Esophagus muscularis mucosa (tissue), 4 donors: ENCODE results near the gene ADAMTS13. TPM values are rescaled to one million over a fixed set of nuclear protein-coding genes. Genes with fewer than 3 reads are reported as not detected.
A peak's percentile ranks its signal among the peaks of the same experiment; 100 is the strongest.

Experiments
- DNase-seq: peaks from one replicate; pipeline ENCODE4 v3.0.0-alpha.2; 2017; ENCODE audit errors: extremely low spot score
- H3K27ac ChIP-seq, 4 donors: fragments of 200-600 bp; sonication (generic); replicated peaks in 1 of 4; 1 replicate in 3 of 4; 2 replicates in 1 of 4; pipeline ENCODE4 v1.5.1; 2016 to 2019; ENCODE audit warnings: mild to moderate bottlenecking in 1 of 4
- H3K27me3 ChIP-seq, 4 donors: fragments of 200-600 bp; sonication (generic); one replicate each; pipeline versions ENCODE4 v1.5.1 to v1.6.0; 2016 to 2019
- H3K36me3 ChIP-seq, 4 donors: fragments of 200-600 bp; sonication (generic); one replicate each; pipeline ENCODE4 v1.5.1; 2016 to 2019
- H3K4me1 ChIP-seq, 4 donors: fragments of 200-600 bp; sonication (generic); one replicate each; pipeline ENCODE4 v1.5.1; 2016 to 2019
- H3K4me3 ChIP-seq, 4 donors: fragments of 200-600 bp; sonication (generic); 1 replicate in 2 of 4; 2 replicates in 2 of 4; pipeline ENCODE4 v1.5.1; 2016 to 2019; ENCODE audit warnings: mild to moderate bottlenecking in 4 of 4, moderate library complexity in 1 of 4
- H3K9me3 ChIP-seq, 4 donors: fragments of 200-600 bp; sonication (generic); 1 replicate in 3 of 4; 2 replicates in 1 of 4; pipeline ENCODE4 v1.5.1; 2016 to 2019
- CTCF ChIP-seq, 3 experiments: fragments of 200-600 bp in 2 of 3; fragments of 450-650 bp in 1 of 3; sonication (generic) in 2 of 3; IDR thresholded peaks; one replicate each; pipeline ENCODE4 v1.5.1; 2017 to 2019; ENCODE audit warnings: antibody characterized with exemption in 3 of 3, mild to moderate bottlenecking in 2 of 3, moderate library complexity in 1 of 3
- EP300 ChIP-seq: sonication (generic); formaldehyde crosslinking; IDR thresholded peaks from one replicate; pipeline ENCODE4 v1.6.1; 2017; ENCODE audit warnings: antibody characterized with exemption
- POLR2A ChIP-seq: fragments of 450-650 bp; IDR thresholded peaks from one replicate; pipeline ENCODE4 v1.6.1; 2017; ENCODE audit warnings: antibody characterized with exemption, moderate library complexity, mild to moderate bottlenecking, low read depth
- POLR2AphosphoS5 ChIP-seq, 2 donors: sonication (generic); formaldehyde crosslinking; IDR thresholded peaks; one replicate each; pipeline ENCODE4 v1.6.1; 2017; ENCODE audit warnings: antibody characterized with exemption in 2 of 2
- whole genome bisulfite sequencing: methylation state at CpG from one replicate; pipeline ENCODE4 v1.1.5; 2018; 5-methylcytosine and 5-hydroxymethylcytosine counted together
- intact Hi-C: fragments of 100-400 bp; cut with DNase I; formaldehyde crosslinking; loops from one replicate; pipeline ENCODE4 v1.15.1; 2023
- total RNA-seq, 4 donors: library from RNA; depleted of rRNA; stranded (reverse); fragments of >200 nt; gene quantifications; one replicate each; pipeline versions ENCODE4 v1.1.0 to v1.2.1, GENCODE V29; 2016

ADAMTS13 gene
- total RNA-seq, 4 donors from 2014 or later: 1.3 to 1.7 (median 1.4) TPM

- H3K36me3 ChIP-seq: no peaks in the 10 kb centered on the region
- peaks cover 0 to 66% (median 0%) of the 10 kb centered on the region in 4 donors for H3K27me3 ChIP-seq
- intact Hi-C loops: no loop called here
- H3K9me3 ChIP-seq: no peaks in the 10 kb centered on the region
- TF ChIP-seq EP300 (no peak), CTCF (IDR thresholded peaks at IDR 0.05) (no peak), POLR2AphosphoS5 (IDR thresholded peaks at IDR 0.05) (no peak), POLR2A (no peak)
- peaks cover 11 to 25% (median 23%) of the 10 kb centered on the region in 4 donors for H3K4me1 ChIP-seq
- no peak for DNase-seq
- WGBS: 61% methylated on average over 8 of the region's 13 CpGs
- no peak overlapping the region for H3K27ac ChIP-seq
- H3K4me3 ChIP-seq: no peak overlapping the region
Measured at GRCh38 chr9:133490201-133490681, 68.1 kb downstream of the ADAMTS13 start.

- no peak for DNase-seq
- TF ChIP-seq CTCF (IDR thresholded peaks at IDR 0.05) (no peak), POLR2A (no peak), EP300 (no peak), POLR2AphosphoS5 (IDR thresholded peaks at IDR 0.05) (no peak)
- Histone ChIP-seq H3K27ac (no peak overlapping the region), H3K4me3 (no peak overlapping the region), H3K36me3 (no peaks in the 10 kb centered on the region), H3K27me3 (peaks cover 0 to 64% (median 0%) of the 10 kb centered on the region in 4 donors), H3K4me1 (peaks cover 11 to 25% (median 20%) of the 10 kb centered on the region in 4 donors), H3K9me3 (no peaks in the 10 kb centered on the region)
- WGBS: 85% methylated on average over 12 of the region's 12 CpGs
- intact Hi-C loops: no loop called here
Measured at GRCh38 chr9:133490865-133491655, 68.9 kb downstream of the ADAMTS13 start.

- peaks cover 11 to 25% (median 18%) of the 10 kb centered on the region in 4 donors for H3K4me1 ChIP-seq
- no peaks in the 10 kb centered on the region for H3K36me3 ChIP-seq
- H3K9me3 ChIP-seq: no peaks in the 10 kb centered on the region
- peaks cover 0 to 68% (median 0%) of the 10 kb centered on the region in 4 donors for H3K27me3 ChIP-seq
- DNase-seq: no peak
- H3K27ac ChIP-seq: peak overlapping the region in 3 of 4 donors; percentile 28 to 48 (median 43)
- no peak for TF ChIP-seq POLR2A
- no peak for TF ChIP-seq EP300
- no peak for TF ChIP-seq POLR2AphosphoS5 (IDR thresholded peaks at IDR 0.05)
- no peak for TF ChIP-seq CTCF (IDR thresholded peaks at IDR 0.05)
- no peak overlapping the region for H3K4me3 ChIP-seq
- WGBS: 91% methylated on average over 8 of the region's 8 CpGs
- intact Hi-C loops: no loop called here
Measured at GRCh38 chr9:133491656-133491925, 69.4 kb downstream of the ADAMTS13 start.

GRCh38 chr9:133492061-133493021, 70.2 kb downstream of the ADAMTS13 start:
- no peaks in the 10 kb centered on the region for H3K9me3 ChIP-seq
- H3K27me3 ChIP-seq: peaks cover 0 to 73% (median 0%) of the 10 kb centered on the region in 4 donors
- 66% methylated on average over 26 of the region's 33 CpGs for WGBS
- TF ChIP-seq CTCF (IDR thresholded peaks at IDR 0.05) (no peak), POLR2AphosphoS5 (IDR thresholded peaks at IDR 0.05) (no peak), EP300 (no peak), POLR2A (no peak)
- no peaks in the 10 kb centered on the region for H3K36me3 ChIP-seq
- intact Hi-C loops: no loop called here
- H3K4me1 ChIP-seq: peaks cover 11 to 23% (median 16%) of the 10 kb centered on the region in 4 donors
- H3K27ac ChIP-seq: peak overlapping the region in 3 of 4 donors; percentile 28 to 48 (median 43)
- DNase-seq: no peak
- no peak overlapping the region for H3K4me3 ChIP-seq
